Epidermal melanocyte (primary cell): ENCODE measurements around the gene PGPEP1.
"Not testable (repeated sequence)": the region's sequence is repeated elsewhere in the genome, so short reads cannot be mapped to it uniquely, and the experiment has no call there.

Experiments used
- DNase-seq: peaks from one replicate; pipeline ENCODE4 v3.0.0; 2011; ENCODE audit warnings: low spot score; ENCODE audit not compliant: insufficient read length

Gene PGPEP1

GRCh38 chr19:18330868-18331267 is 9.5 kb upstream of the PGPEP1 start:
- DNase-seq: no peak

DNA sequence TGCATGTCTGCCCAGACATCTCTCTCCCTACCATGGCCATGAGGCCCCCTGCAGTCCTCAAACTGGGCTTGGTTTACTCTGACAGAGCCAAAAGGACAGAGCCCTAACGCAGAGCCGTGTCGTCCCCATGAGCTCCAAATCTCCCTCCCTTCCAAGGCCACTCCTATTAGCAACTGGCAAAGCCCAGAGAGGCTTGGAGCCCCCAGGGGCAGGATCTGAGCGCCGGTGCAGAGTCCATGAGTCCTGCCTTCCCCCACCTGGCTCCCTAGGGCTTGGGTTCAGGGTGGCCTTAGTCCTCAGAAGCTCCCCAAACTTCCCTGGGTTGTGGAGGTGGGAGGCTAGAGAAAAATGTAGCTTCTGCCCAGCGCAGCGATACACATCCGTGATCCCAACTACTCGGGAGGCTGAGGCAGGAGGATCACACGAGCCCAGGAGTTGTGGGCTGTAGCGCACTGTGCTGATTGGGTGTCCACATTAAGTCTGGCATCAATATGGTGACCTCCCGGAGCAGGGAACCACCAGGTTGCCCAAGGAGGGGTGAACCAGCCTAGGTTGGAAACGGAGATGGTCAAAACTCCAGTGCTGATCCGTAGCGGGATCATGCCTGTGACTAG is 7.4 kb upstream of the PGPEP1 start:
- no peak for DNase-seq

DNA sequence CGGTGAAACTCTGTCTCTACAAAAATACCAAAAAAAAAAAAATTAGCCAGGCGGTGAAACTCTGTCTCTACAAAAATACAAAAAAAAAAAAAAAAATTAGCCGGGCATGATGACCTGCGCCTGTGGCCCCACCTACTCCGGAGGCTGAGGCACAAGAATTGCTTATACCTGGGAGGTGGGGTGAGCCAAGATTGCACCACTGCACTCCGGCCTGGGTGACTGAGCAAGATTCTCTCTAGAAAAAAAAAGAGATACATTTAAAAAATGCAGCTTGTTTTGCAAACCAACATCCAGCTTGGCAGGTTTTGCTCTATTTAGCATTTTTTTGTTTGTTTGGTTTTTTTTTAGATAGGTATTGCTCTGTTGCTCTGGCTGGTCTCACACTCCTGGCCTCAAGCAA is 6.7 kb upstream of the PGPEP1 start:
- no peak for DNase-seq

- DNase-seq: no peak
Observed at GRCh38 chr19:18336121-18336520, 4.3 kb upstream of the PGPEP1 start.

- DNase-seq: no peak
Observed at GRCh38 chr19:18338541-18338940, 1.9 kb upstream of the PGPEP1 start.

- no peak for DNase-seq
Observed at GRCh38 chr19:18339723-18340122, 675 bp upstream of the PGPEP1 start.

DNA sequence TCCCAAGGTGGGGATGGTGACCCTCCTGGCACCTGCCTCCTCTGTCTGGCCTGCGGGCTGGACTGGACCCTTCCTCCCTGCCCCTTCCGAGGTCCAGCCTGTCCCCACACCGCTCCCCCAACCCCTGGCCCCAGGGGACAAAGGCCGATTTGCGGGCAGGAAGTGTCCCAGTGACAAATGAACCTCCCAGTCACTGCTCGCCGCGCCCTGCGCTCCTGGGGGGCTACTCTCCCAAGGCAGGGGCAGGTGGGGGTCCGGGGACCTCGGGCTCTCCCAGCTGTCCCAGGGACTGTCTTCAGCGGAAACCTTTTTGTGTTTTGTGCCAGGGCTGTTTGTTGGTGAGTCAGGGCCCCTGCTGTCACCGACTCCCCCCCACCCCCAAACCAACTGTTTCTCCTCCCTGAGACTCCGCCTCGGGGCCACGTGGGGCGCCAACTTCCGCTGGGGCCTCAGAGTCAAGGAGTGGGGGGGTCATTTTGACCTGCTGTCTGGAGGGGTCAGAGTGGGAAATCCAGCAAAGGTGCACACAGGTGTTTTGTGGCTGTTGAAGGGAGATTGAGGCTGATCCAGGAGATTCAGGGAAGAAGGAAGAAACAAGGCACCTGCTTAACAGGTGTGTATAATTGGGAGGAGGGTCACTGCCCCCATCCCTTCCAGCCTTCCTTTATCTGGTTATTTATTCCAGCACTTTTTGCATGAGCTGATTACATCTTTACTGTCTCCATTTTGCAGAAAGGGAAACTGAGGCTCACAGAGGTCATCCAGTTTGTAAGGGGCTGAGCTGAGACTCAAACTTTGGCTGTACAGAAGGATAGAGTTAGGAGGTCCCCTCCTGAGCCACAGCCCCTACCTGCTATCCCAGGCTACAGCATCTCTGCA is 831 bp downstream of the PGPEP1 start:
- no peak for DNase-seq

DNA sequence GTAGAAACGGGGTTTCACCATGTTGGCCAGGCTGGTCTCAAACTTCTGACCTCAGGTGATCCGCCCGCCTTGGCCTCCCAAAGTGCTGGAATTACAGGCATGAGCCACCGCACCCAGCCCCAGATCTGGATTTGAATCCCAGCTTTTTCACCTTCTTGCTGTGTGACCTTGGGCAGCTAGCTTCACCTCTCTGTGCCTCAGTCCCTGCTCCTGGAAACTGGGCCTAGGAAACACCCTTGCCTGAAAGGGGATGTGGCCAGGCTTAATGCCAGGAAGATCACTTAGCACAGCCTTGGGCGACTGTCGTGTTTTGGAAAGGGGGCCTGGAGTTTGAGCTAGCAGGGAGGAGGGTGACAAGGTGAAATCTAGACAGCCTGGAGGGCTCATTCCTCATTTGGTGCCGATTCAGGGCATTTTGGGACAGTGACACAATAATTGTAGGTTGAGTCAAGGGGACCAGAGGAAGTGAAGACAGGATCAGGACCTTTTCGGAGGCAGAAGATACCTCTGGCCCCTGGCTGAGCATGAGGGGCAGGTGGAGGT is 1.8 kb downstream of the PGPEP1 start:
- DNase-seq: no peak

GRCh38 chr19:18344582-18344950 is 4.2 kb downstream of the PGPEP1 start:
- DNase-seq: no peak

DNA sequence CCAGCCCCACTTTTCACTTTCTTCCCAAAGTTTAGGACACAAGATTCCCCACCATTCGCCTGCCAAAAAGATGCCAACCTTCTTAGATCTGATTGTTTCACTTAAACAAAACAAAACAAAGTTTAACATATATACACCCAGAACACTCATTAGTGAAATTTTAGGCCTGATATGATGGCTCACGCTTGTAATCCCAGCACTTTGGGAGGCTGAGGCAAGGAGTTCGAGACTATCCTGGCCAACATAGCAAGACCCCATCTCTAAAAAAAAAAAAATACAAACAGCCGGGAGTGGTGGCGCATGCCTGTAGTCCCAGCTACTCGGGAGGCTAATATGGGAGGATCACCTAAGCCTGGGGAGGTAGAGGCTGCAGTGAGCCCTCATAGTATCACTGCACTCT is 4.9 kb downstream of the PGPEP1 start:
- no peak for DNase-seq

DNA sequence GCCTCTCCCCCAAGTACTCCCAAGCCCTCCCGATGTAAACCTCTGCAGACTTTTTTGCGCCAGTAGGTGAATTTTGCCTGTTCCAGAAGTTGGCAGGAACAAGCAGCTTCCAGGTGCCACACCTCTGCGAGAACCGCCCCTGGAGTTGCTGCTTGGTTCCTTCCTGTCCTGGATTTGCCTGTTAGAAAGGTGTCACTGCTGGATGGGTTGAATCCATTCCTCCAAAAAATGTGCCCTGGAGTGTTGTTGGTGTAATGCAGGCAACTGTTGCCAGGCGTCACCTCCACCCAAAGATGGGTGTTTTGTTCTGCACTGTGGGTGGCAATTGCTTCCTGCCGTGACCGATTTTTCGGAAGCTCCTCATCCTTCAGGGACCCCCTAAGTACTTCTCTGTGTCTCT is 5.7 kb downstream of the PGPEP1 start:
- no peak for DNase-seq

DNA sequence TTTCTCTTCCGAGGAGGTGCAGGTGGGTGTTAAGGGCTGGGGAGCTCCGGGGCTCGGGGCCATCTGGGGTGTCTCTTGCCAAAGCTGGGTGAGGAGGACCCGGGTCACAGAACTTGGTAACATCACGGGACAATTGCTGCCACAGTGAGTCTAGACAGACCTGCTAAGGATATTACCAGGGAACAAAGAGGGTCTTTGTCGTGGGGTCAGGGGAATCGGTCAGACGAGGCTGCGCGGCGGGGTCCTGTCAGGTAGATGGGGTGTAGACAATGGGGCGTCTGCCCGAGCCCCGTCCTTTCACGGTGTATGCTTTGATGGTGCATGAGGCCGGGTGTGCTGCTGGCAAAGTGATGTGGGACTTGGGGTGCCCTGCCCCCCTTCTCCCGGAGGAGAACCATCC is 7.8 kb downstream of the PGPEP1 start:
- DNase-seq: no peak

GRCh38 chr19:18348818-18349339 is 8.5 kb downstream of the PGPEP1 start:
- DNase-seq: not testable (repeated sequence)

DNA sequence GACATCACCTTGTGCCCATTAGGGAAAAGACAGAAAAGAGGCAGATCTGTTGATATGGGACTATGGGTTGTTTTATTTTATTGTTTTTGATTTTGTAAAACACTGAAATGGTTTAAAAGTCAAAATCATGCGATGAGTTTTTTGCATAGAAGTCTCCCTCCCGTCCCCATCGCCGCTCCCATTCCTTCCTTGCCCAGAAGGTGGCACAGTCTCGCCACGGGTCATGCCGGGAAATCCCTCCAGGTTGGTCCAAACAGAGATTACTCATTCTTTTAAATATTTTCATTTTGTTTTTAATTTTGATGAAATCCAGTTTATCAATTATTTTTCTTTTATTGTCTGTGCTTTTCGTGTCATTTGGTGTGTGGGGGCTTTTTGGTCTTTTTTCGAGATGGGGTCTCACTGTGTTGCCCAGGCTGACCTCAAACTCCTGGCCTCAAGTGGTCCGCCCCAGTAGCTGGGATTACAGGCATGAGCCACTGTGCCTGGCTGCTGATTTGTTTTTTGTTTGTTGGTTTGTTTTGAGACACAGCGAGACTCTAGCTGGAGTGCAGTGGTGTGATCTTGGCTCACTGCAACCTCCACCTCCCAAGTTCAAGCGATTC is 9.2 kb downstream of the PGPEP1 start:
- peak; percentile 73 for DNase-seq

GRCh38 chr19:18350490-18350889 is 10.1 kb downstream of the PGPEP1 start:
- no peak for DNase-seq

- DNase-seq: no peak
Observed at GRCh38 chr19:18351544-18351943, 11.1 kb downstream of the PGPEP1 start.

DNA sequence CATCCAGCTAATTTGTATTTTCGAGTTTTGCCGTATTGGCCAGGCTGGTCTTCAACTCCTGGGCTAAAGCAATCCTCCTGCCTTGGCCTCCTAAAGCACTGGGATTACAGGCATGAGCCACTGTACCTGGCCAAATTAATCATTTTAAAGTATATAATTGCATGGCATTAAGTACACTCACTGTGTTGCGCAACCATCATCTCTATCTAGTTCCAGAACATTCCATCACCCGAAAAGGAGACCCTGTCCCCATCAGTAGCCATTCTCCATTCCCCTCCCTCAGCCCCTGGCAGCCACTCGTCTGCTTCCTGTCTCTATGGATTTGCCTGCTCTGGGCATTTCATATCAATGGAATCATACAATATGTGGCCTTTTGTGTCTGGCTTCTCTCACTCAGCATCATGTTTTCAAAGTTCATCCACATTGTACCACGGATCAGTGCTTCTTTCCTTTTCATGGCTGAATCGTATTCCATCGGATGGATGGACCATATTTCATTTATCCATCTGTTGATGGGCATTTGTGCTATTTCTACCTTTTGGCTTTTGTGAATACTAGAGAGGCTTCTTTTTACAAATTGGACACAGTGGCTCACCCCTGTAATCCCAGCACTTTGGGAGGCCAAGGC is 13.1 kb downstream of the PGPEP1 start:
- no peak for DNase-seq

DNA sequence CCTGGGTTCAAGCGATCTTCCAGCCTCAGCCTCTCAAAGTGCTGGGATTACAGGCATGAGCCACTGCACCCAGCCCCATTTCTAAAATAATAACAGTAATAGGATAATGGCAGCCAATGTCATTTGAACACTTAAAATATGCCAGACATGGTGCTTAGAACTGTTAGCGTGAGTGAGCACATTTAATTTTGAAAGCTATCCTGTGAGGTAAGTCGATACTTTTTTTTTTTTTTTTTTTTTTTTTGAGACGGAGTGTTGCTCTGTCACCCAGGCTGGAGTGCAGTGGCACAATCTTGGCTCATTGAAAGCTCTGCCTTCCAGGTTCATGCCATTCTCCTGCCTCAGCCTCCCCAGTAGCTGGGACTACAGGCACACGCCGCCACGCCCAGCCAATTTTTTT is 14.3 kb downstream of the PGPEP1 start:
- not testable (repeated sequence) for DNase-seq

- no peak for DNase-seq
Observed at GRCh38 chr19:18357041-18357440, 16.6 kb downstream of the PGPEP1 start.

- DNase-seq: no peak
Observed at GRCh38 chr19:18361646-18362045, 21.2 kb downstream of the PGPEP1 start.

DNA sequence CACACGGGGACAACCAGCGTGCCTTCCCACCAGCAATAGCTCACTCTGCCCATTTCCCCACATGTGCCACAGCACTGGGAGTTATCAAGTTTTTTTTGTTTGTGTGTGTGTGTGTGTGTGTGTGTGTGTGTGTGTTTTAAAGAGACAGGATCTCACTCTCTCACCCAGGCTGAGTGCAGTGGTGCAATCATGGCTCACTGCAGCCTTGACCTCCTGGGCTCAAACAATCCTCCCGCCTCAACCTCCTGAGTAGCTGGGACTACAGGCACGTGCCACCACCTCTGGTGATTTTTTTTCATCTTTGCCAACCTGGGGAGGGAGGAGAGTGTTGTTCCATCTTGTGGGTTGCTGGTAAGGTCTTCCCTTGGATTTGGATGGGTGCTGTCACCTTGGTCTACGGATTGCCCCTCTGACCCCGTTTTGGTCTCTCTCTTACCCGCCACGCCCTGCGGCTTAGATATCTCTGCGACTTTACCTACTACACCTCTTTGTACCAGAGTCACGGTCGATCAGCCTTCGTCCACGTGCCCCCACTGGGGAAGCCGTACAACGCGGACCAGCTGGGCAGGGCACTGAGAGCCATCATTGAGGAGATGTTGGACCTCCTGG is 22.6 kb downstream of the PGPEP1 start:
- DNase-seq: no peak
